HG03378 (cell line): ENCODE measurements around the gene FAM78A.

Experiments used
- ATAC-seq: cut with Tn5 transposase; IDR thresholded peaks from one replicate; pipeline ENCODE4 v1.9.1; 2021; ENCODE audit warnings: mild to moderate bottlenecking, moderate library complexity; ENCODE audit not compliant: unreplicated experiment

FAM78A gene, protein sequence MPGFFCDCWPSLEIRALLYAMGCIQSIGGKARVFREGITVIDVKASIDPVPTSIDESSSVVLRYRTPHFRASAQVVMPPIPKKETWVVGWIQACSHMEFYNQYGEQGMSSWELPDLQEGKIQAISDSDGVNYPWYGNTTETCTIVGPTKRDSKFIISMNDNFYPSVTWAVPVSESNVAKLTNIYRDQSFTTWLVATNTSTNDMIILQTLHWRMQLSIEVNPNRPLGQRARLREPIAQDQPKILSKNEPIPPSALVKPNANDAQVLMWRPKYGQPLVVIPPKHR

GRCh38 chr9:131276094-131276888, at the start of gene FAM78A:
FAM78A (minus strand) TSS chr9:131276510; CDS start chr9:131276179, 331 bp downstream.
- ATAC-seq, result no peak

- ATAC-seq, result no peak
Observed at GRCh38 chr9:131324736-131325679, 48.7 kb upstream of the FAM78A start.

- ATAC-seq, result no peak
Observed at GRCh38 chr9:131323629-131324028, 47.3 kb upstream of the FAM78A start.

DNA sequence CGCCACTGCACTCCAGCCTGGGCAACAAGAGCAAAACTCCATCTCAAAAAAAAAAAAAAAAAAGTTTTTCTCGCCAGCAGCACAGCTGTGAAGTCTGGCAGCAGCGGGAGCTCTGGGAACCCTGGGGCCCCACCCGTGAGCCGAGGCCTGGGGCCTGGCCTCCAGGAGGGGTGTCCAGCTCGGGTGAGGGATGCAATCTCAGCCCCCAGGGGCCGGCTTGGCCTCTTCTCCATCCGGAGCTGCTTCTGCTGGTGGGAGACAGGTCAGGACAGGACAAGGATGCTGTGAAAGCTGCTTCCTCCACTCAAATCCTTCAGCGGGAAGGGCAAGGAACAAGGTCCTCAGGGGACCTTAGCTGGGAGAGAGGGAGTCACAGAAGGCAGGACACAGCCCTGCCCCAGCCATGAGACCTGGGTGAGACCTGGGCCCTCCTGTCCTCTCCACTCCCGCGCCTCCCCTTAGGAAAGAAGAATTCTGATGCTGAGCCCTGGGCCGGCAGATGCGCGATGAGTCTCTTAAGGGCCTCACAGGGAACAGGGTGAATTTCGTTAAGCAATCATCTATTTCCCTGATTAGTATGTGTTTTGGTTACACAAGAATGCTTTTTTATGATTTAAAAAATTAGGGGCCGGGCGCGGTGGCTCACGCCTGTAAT, 43.8 kb upstream of the FAM78A start:
- no peak for ATAC-seq

GRCh38 chr9:131319486-131319885, 43.2 kb upstream of the FAM78A start:
- no peak for ATAC-seq

- ATAC-seq, result no peak
Observed at GRCh38 chr9:131318231-131319085, 42.1 kb upstream of the FAM78A start.

GRCh38 chr9:131312822-131313770, 36.8 kb upstream of the FAM78A start:
- no peak for ATAC-seq

GRCh38 chr9:131312246-131312645, 35.9 kb upstream of the FAM78A start:
- no peak for ATAC-seq

DNA sequence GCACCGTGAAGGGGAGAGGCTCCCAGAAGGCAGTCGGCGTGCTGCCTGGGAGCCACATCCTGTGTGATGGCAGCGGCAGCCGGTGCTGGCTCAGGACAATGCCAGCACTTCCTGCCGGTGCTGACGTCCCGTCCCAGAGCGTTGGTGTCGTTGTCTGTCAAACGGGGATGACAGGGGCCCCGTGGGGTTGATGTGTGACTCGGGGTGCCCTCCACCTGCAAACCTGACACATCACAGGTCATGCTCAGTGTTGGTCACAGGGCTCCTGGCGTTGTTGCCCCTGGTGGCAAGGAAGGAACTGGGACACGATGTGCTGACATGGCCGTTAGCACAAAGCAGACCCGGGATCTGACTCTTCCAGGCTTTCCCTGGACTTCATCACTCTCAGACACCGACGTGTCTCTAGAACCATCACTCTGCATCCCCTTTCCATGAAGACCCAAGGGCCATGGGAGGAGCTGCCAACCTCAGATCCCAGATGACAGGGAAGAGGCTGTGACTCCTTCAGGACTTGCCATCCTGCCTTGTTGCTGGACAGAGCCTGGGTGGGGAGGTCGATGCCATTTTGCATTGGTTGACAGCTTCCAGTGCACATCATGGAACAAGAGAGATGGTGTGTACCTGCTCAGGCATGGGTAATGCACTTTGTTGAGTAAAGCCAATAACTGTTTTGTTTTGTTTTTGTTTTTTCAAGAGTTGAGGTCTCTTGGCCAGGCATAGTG, 34.7 kb upstream of the FAM78A start:
- no peak for ATAC-seq

DNA sequence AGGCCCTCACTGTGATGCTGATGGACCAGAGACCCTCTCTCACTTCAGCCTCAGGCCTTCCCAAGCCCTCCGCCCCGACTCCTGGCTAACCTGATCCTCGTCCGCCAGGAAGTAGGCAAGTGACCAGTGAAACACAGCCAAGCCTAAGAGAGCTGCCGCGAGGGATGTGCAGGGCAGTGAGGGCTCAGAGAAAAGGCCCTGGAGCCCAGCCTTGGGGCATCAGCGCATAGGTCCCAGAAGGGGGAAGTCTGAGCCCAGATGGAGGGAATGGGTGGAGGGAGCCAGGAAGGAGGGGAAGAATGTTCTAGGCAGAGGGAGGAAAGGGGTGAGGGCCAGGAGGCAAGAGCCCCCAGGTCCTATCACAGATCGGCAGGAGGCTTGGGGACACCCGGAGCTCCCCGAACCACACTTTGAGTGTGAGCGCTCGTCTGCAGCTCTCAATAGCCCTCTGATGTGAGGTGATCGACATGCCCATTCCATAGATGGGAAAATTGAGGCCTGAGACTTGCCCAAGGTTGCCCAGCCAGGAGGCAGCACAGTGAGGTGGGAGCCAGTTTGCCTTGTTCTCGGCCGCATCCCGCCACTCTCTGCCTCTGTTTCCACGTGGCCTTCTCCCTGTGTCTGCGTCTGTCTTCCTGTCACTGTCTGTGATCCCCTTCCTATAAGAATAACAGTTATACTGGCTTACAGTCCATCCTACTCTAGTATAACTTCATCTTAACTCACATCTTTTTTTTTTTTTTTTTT, 33.4 kb upstream of the FAM78A start:
- ATAC-seq, result no peak

GRCh38 chr9:131308906-131309529, 32.7 kb upstream of the FAM78A start:
- ATAC-seq, result no peak

GRCh38 chr9:131308452-131308851, 32.1 kb upstream of the FAM78A start:
- no peak for ATAC-seq

GRCh38 chr9:131307974-131308373, 31.7 kb upstream of the FAM78A start:
- ATAC-seq, result no peak

DNA sequence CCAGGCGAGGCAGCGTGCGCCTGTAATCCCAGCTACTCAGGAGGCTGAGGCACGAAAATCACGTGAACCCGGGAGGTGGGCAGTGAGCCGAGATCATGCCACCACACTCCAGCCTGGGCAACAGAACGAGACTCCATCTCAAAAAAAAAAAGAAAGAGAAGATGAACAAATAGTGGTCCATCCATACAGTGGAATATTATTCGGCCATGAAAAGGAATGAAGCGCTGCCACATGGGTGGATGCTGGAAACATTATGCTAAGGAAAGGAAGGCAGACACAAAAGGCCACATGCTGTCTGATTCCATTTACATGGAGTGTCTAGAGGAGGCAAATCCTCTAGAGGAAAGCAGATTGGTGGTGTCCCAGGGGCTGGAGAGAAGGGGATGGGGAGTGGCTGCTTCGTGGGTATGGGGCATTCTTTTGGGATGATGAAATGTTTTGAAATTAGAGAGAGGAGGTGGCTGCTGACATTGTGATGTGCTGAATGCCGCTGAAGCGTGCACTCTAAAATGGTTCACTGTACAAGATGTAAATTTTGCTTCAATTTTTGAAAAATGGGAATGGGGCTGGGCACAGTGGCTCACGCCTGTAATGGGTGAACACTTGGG, 30.2 kb upstream of the FAM78A start:
- no peak for ATAC-seq

DNA sequence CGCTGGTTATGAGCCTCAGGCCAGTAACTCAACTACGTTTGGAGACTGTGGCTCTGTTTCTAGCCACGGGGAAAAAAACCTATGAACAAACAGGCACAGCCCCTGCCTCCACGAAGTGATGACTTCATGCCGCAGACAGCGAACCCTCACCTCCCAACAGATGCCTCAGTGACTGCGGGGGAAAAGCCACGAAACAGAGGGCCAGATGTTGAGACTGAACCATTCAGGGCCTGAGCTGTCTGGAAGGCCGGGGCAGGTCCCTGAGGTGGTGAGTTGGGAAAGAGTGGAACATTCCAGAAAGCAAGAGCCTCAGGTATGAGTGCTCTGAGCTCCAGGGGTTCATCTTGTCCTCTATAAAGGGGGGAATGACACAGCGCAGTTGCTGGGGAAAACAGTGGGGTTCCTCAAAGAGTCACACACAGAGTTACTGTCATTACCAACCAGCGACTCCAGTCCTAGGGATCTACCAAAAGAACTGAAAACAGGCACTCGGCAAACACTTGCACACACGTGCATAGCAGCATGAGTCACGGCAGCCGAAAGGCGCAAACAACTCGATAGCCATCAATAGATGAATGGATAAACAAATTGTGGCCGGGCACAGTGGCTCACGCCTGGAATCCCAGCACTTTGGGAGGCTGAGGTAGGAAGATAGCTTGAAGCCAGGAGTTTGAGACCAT, 28.5 kb upstream of the FAM78A start:
- ATAC-seq, result no peak
